DMS153 treated with DMSO at 0.1 percent for 48 hours (cell line): ENCODE measurements around the gene DCDC1.
"Not testable (repeated sequence)": the region's sequence is repeated elsewhere in the genome, so short reads cannot be mapped to it uniquely, and the experiment has no call there.

ENCODE experiments used
- DNase-seq: peaks from one replicate; lab custom pipeline; 2025; ENCODE audit not compliant: unreplicated experiment; lab: John Stamatoyannopoulos, UW

DCDC1 gene

GRCh38 chr11:31000381-31000780 is 369.2 kb downstream of the DCDC1 start:
- DNase-seq, result no peak

- DNase-seq, result no peak
These were observed 377.1 kb downstream of the DCDC1 start for GRCh38 chr11:30992513-30992849.

GRCh38 chr11:30991802-30992512 is 377.6 kb downstream of the DCDC1 start:
- DNase-seq, result no peak

- no peak for DNase-seq
These were observed 378.2 kb downstream of the DCDC1 start for GRCh38 chr11:30991376-30991775.

- no peak for DNase-seq
These were observed 378.8 kb downstream of the DCDC1 start for GRCh38 chr11:30990625-30991296.

- DNase-seq, result no peak
These were observed 381.7 kb downstream of the DCDC1 start for GRCh38 chr11:30987819-30988218.

GRCh38 chr11:30985536-30985935 is 384.0 kb downstream of the DCDC1 start:
- DNase-seq, result no peak

GRCh38 chr11:30984827-30985226 is 384.7 kb downstream of the DCDC1 start:
- DNase-seq, result no peak

- no peak for DNase-seq
These were observed 385.1 kb downstream of the DCDC1 start for GRCh38 chr11:30984442-30984816.

GRCh38 chr11:30983776-30984441 is 385.6 kb downstream of the DCDC1 start:
- no peak for DNase-seq

GRCh38 chr11:30983143-30983542 is 386.4 kb downstream of the DCDC1 start:
- no peak for DNase-seq

GRCh38 chr11:30967579-30967978 is 402.0 kb downstream of the DCDC1 start:
- DNase-seq, result no peak

- DNase-seq, result peak; percentile 1
These were observed 409.0 kb downstream of the DCDC1 start for GRCh38 chr11:30960387-30960992.

GRCh38 chr11:30956751-30957150 is 412.8 kb downstream of the DCDC1 start:
- DNase-seq, result no peak

GRCh38 chr11:30949838-30950237 is 419.7 kb downstream of the DCDC1 start:
- DNase-seq, result no peak

- not testable (repeated sequence) for DNase-seq
These were observed 421.8 kb downstream of the DCDC1 start for GRCh38 chr11:30947715-30948114.

- no peak for DNase-seq
These were observed 430.7 kb downstream of the DCDC1 start for GRCh38 chr11:30938810-30939209.

GRCh38 chr11:30938171-30938570 is 431.4 kb downstream of the DCDC1 start:
- no peak for DNase-seq

- no peak for DNase-seq
These were observed 433.0 kb downstream of the DCDC1 start for GRCh38 chr11:30936491-30936890.

- DNase-seq, result no peak
These were observed 433.7 kb downstream of the DCDC1 start for GRCh38 chr11:30935861-30936260.

GRCh38 chr11:30926130-30926529 is 443.4 kb downstream of the DCDC1 start:
- DNase-seq, result no peak

- no peak for DNase-seq
These were observed 447.7 kb downstream of the DCDC1 start for GRCh38 chr11:30921811-30922210.
